ENCODE results near the gene RSAD1. TPM values are rescaled to one million over a fixed set of nuclear protein-coding genes. Genes with fewer than 3 reads are reported as not detected.
A peak's percentile ranks its signal among the peaks of the same experiment; 100 is the strongest.

Gene RSAD1
- total RNA-seq, 1 donor from 2014 or later, result 25.9 TPM

DNA sequence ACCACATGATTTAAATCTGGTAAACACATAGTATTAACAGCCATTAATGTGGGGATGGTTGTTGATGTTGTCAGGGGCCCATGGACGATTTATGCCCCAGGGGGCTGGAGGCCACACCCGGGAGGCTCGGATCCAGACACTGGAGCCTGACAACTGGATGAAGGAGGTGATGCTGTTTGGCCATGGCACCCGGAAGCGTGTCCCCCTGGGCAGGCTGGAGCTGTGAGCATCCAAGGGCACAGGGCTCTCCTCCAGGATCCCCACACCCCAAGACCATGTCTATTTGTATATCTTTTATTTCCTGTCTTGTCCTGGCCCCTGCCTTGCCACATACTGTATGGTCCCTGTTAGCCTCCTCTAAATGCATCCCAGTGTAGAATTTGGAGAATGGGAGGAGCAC is 4.6 kb downstream of the RSAD1 start:
- Mint-ChIP-seq H3K4me1 (ENCODE audit: unreplicated experiment) (peaks cover 2% of the 10 kb centered on the region), H3K4me3 (ENCODE audit: unreplicated experiment) (no peak overlapping the region), H3K36me3 (ENCODE audit: low read depth, unreplicated experiment) (peaks cover 17% of the 10 kb centered on the region), H3K27ac (ENCODE audit: unreplicated experiment) (no peak overlapping the region), H3K27me3 (ENCODE audit: unreplicated experiment) (peaks cover 4% of the 10 kb centered on the region), H3K9me3 (ENCODE audit: unreplicated experiment) (no peaks in the 10 kb centered on the region)
- TF ChIP-seq, protein P1, sequence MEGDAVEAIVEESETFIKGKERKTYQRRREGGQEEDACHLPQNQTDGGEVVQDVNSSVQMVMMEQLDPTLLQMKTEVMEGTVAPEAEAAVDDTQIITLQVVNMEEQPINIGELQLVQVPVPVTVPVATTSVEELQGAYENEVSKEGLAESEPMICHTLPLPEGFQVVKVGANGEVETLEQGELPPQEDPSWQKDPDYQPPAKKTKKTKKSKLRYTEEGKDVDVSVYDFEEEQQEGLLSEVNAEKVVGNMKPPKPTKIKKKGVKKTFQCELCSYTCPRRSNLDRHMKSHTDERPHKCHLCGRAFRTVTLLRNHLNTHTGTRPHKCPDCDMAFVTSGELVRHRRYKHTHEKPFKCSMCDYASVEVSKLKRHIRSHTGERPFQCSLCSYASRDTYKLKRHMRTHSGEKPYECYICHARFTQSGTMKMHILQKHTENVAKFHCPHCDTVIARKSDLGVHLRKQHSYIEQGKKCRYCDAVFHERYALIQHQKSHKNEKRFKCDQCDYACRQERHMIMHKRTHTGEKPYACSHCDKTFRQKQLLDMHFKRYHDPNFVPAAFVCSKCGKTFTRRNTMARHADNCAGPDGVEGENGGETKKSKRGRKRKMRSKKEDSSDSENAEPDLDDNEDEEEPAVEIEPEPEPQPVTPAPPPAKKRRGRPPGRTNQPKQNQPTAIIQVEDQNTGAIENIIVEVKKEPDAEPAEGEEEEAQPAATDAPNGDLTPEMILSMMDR (IDR thresholded peaks at IDR 0.05; ENCODE audit: unreplicated experiment), result no peak
- DNase-seq (ENCODE audit: low spot score), result no peak

DNA sequence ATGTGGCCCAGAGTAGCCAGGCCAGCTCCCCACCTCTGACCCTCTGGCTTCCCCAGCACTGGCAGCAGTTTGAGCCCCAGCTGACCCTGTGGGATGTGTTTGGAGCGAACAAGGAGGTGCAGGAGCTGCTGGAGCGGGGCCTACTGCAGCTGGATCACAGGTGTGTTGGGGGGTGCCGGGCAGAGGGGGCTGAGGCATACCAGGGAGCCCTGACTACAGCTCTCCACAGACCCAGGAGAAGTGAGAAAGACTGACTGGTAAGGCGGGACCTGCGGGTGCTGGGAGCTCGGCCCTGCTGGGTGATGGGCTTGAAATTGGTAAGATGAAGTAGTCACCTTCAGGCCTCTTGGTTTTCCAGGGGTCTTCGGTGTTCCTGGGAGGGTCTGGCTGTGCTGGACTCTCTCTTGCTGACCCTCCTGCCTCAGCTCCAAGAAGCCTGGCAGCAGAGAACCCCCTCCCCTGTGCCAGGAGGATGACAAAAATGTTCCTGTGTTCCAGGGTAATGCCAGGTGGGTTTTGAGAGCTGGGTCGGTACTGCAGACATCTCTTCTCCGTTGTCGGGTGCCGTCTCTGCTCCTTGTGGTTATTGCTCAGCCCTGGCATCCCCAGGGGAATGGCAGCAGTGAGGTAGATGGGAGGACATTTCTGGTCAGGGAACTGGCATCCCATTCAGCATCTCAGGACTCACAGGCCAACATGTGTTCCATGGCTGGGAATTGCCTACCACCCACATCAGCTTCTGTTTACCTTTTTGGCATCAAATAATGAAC is 5.9 kb downstream of the RSAD1 start:
- no peak for DNase-seq (ENCODE audit: low spot score)
- Mint-ChIP-seq H3K9me3 (ENCODE audit: unreplicated experiment) (no peaks in the 10 kb centered on the region), H3K4me3 (ENCODE audit: unreplicated experiment) (peak overlapping the region; percentile 12), H3K4me1 (ENCODE audit: unreplicated experiment) (no peaks in the 10 kb centered on the region), H3K27ac (ENCODE audit: unreplicated experiment) (no peak overlapping the region), H3K27me3 (ENCODE audit: unreplicated experiment) (no peaks in the 10 kb centered on the region), H3K36me3 (ENCODE audit: low read depth, unreplicated experiment) (peaks cover 14% of the 10 kb centered on the region)
- TF ChIP-seq, protein P1 (IDR thresholded peaks at IDR 0.05; ENCODE audit: unreplicated experiment), result no peak

DNA sequence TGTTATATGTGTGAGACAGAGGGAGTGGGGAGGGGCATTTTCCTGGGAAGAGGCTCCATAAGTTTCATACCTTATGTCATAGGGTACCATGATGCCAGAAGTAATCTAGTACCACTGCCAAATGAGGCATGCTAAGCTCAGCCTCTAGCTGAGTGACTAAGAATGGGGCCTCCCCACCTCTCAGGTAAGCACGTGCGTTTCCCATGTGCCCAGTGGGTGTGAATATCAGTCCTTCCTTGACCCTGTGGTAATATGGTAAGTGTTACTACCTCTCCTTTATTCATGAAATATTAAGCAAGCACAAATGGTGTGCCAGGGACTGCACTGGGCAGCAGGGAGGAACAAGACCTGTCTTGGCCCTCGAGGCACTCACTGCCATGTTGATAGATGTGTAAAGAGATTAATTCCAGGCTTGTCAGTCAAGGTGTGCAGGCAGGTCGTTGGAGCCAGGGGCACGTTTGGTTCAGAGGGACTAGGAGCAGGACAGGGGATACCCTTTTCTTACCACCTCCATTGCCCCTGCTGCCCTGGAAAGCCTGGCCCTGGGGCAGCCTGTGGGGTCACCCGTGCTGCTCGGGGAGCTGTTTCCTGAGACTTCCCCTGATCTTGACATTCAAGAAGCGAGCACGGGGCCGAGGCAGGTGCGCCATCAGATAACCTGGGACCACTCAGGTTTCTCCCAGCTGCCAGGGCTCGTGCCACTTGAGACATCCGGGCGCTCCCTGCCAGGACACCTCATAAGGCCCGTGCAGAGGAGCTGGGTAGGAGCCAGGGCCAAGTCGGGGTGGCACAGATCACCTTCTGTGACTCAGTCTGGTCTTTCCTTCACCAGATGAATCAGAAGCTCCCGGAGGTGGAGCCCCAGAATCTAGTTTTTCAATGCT is 8.8 kb downstream of the RSAD1 start:
- TF ChIP-seq, protein P1 (IDR thresholded peaks at IDR 0.05; ENCODE audit: unreplicated experiment), result no peak
- Mint-ChIP-seq H3K27ac (ENCODE audit: unreplicated experiment) (no peak overlapping the region), H3K27me3 (ENCODE audit: unreplicated experiment) (no peaks in the 10 kb centered on the region), H3K4me1 (ENCODE audit: unreplicated experiment) (no peaks in the 10 kb centered on the region), H3K4me3 (ENCODE audit: unreplicated experiment) (no peak overlapping the region), H3K36me3 (ENCODE audit: low read depth, unreplicated experiment) (peaks cover 14% of the 10 kb centered on the region), H3K9me3 (ENCODE audit: unreplicated experiment) (no peaks in the 10 kb centered on the region)
- DNase-seq (ENCODE audit: low spot score), result no peak

DNA sequence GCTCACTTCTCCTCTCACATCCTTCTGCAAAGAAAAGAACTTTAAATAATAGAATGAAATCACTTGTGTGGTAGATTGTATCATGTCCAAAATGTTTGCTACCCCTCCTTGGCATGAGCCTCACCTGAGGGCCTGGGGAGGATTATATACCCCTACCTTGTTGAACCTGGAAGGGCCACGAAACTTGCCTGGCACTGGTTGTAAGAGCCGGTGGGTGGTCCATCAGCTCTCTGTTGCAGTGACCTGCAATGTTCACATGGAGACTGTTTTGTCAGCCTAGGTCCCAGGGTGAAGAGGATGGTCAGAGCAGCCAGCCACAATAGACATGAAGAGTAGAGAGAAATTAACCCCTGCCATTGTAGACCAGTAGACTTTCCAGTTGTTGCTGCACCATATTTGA is 10.2 kb downstream of the RSAD1 start:
- H3K9me3 Mint-ChIP-seq (ENCODE audit: unreplicated experiment), result no peaks in the 10 kb centered on the region
- no peak overlapping the region for H3K27ac Mint-ChIP-seq (ENCODE audit: unreplicated experiment)
- DNase-seq (ENCODE audit: low spot score), result no peak
- no peaks in the 10 kb centered on the region for H3K4me1 Mint-ChIP-seq (ENCODE audit: unreplicated experiment)
- no peak overlapping the region for H3K4me3 Mint-ChIP-seq (ENCODE audit: unreplicated experiment)
- H3K27me3 Mint-ChIP-seq (ENCODE audit: unreplicated experiment), result no peaks in the 10 kb centered on the region
- peaks cover 14% of the 10 kb centered on the region for H3K36me3 Mint-ChIP-seq (ENCODE audit: low read depth, unreplicated experiment)
- TF ChIP-seq, protein P1 (IDR thresholded peaks at IDR 0.05; ENCODE audit: unreplicated experiment), result no peak

DNA sequence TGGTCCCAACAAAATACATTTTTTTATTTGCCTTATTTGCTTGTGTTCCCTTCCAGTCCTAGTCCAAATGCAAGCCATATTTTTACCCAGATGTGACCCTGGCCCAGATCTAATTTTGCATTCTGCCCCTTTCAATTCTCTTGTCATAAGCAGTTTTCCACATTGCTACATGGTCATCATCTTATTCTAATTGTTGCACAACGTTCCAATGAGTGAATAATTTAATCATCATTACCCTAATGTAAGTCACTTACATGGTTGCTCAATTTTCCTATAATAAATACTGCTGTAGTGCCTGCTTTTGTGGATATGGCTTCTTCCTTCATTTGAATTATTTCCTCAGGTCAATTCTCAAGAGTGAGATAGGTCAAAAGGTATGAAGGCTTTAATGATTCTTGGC is 12.8 kb downstream of the RSAD1 start:
- Mint-ChIP-seq H3K4me3 (ENCODE audit: unreplicated experiment) (no peak overlapping the region), H3K9me3 (ENCODE audit: unreplicated experiment) (no peaks in the 10 kb centered on the region), H3K27me3 (ENCODE audit: unreplicated experiment) (peaks cover 2% of the 10 kb centered on the region), H3K36me3 (ENCODE audit: low read depth, unreplicated experiment) (no peaks in the 10 kb centered on the region), H3K4me1 (ENCODE audit: unreplicated experiment) (no peaks in the 10 kb centered on the region), H3K27ac (ENCODE audit: unreplicated experiment) (no peak overlapping the region)
- TF ChIP-seq, protein P1 (IDR thresholded peaks at IDR 0.05; ENCODE audit: unreplicated experiment), result no peak
- no peak for DNase-seq (ENCODE audit: low spot score)
